Glutamatergic neuron (in vitro differentiated cells): ENCODE measurements around the gene RIPOR3. TPM values are rescaled to one million over a fixed set of nuclear protein-coding genes. Genes with fewer than 3 reads are reported as not detected.

ENCODE experiments used
- DNase-seq: peaks from one replicate; pipeline ENCODE4 v3.0.0; 2022
- H3K27ac Mint-ChIP-seq: one replicate; pipeline ENCODE4 v1.8.0; 2020; ENCODE audit warnings: mild to moderate bottlenecking, mixed read lengths, inconsistent platforms; ENCODE audit not compliant: unreplicated experiment
- H3K27me3 Mint-ChIP-seq: one replicate; pipeline ENCODE4 v1.8.0; 2020; ENCODE audit warnings: mild to moderate bottlenecking, moderate library complexity, mixed read lengths, inconsistent platforms; ENCODE audit not compliant: unreplicated experiment
- H3K36me3 Mint-ChIP-seq: one replicate; pipeline ENCODE4 v1.8.0; 2020; ENCODE audit warnings: mild to moderate bottlenecking, mixed read lengths, inconsistent platforms; ENCODE audit not compliant: unreplicated experiment
- H3K4me1 Mint-ChIP-seq: one replicate; pipeline ENCODE4 v1.8.0; 2020; ENCODE audit warnings: mild to moderate bottlenecking, low read depth, mixed read lengths, inconsistent platforms; ENCODE audit not compliant: unreplicated experiment
- H3K4me3 Mint-ChIP-seq: one replicate; pipeline ENCODE4 v1.8.0; 2020; ENCODE audit warnings: mild to moderate bottlenecking, mixed read lengths, inconsistent platforms; ENCODE audit not compliant: unreplicated experiment
- H3K9me3 Mint-ChIP-seq: one replicate; pipeline ENCODE4 v1.8.0; 2020; ENCODE audit warnings: mild to moderate bottlenecking, moderate library complexity, mixed read lengths, inconsistent platforms; ENCODE audit not compliant: unreplicated experiment
- total RNA-seq: library from RNA; stranded (reverse); fragmentation: NEBNext Ultra II Directional; extraction: Animal tissue kit (Norgen Biotek cat#: 25700); gene quantifications from one replicate; pipeline ENCODE4 v1.2.1, GENCODE V29; 2021; ENCODE audit not compliant: unreplicated experiment
- TF ChIP-seq, protein P1 (sequence below): fragments of 200-600 bp; sonication (generic); IDR thresholded peaks from one replicate; pipeline ENCODE4 v1.5.0; 2021; ENCODE audit not compliant: partially characterized antibody, unreplicated experiment

Gene RIPOR3
- total RNA-seq, 1 donor from 2014 or later, result not detected

DNA sequence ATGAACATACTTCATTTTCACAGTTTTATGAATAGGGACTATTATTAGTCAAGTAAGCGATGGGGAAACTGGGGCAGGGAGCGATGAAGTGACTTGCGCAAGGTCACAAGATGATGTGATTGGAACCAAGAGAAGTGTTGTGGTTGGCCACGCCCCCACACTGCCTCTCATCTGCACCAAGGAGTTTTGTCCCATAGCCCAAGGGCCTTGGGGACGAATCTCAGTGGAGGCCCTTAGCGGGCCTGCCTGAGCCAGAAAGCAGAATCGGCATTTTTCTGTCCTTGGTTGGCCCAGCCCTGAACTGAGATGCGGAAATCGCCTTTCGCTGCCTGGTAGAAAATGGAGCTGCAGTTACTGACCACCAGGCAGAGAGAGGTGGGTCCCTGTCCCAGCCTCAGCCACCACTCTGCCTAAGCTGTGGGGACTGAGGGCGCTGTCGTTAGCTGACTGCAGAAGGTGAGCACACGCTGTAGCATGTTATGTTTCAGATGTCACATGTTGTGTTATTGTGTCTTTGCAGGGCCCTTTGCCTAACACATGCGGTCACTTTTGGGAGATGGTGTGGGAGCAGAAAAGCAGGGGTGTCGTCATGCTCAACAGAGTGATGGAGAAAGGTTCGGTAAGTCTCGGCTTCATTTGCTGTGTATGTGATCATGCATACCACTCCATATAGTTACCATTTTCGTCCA lies 123.3 kb downstream of the RIPOR3 start:
- H3K27me3 Mint-ChIP-seq, result no peaks in the 10 kb centered on the region
- no peak overlapping the region for H3K4me3 Mint-ChIP-seq
- H3K9me3 Mint-ChIP-seq, result no peaks in the 10 kb centered on the region
- DNase-seq, result no peak
- no peaks in the 10 kb centered on the region for H3K36me3 Mint-ChIP-seq
- H3K27ac Mint-ChIP-seq, result no peak overlapping the region
- TF ChIP-seq, protein P1, sequence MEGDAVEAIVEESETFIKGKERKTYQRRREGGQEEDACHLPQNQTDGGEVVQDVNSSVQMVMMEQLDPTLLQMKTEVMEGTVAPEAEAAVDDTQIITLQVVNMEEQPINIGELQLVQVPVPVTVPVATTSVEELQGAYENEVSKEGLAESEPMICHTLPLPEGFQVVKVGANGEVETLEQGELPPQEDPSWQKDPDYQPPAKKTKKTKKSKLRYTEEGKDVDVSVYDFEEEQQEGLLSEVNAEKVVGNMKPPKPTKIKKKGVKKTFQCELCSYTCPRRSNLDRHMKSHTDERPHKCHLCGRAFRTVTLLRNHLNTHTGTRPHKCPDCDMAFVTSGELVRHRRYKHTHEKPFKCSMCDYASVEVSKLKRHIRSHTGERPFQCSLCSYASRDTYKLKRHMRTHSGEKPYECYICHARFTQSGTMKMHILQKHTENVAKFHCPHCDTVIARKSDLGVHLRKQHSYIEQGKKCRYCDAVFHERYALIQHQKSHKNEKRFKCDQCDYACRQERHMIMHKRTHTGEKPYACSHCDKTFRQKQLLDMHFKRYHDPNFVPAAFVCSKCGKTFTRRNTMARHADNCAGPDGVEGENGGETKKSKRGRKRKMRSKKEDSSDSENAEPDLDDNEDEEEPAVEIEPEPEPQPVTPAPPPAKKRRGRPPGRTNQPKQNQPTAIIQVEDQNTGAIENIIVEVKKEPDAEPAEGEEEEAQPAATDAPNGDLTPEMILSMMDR, result no peak
- H3K4me1 Mint-ChIP-seq, result peaks cover 10% of the 10 kb centered on the region

DNA sequence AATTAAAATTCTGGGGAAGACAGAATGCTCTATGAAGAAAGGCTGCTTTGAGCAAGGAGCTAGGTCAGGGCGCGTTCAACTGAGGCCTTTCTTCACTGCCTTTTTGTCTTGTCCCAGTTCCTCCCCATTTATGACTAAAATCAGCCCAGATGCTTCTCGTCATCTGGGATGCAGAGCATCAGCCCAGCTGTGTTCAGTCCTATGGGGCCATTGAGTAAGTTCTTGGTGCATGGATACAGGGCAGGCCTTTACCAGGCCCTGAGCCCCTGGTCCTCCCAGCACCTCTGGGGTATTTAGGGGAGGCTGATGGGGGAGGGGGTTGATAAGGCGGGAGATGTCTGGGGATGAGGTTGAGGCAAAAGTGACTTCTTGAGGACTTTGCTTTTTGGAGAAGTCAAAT lies 125.5 kb downstream of the RIPOR3 start:
- Mint-ChIP-seq H3K4me1 (peaks cover 2% of the 10 kb centered on the region), H3K36me3 (no peaks in the 10 kb centered on the region), H3K9me3 (no peaks in the 10 kb centered on the region), H3K4me3 (no peak overlapping the region), H3K27ac (no peak overlapping the region), H3K27me3 (no peaks in the 10 kb centered on the region)
- DNase-seq, result no peak
- TF ChIP-seq, protein P1, result no peak

DNA sequence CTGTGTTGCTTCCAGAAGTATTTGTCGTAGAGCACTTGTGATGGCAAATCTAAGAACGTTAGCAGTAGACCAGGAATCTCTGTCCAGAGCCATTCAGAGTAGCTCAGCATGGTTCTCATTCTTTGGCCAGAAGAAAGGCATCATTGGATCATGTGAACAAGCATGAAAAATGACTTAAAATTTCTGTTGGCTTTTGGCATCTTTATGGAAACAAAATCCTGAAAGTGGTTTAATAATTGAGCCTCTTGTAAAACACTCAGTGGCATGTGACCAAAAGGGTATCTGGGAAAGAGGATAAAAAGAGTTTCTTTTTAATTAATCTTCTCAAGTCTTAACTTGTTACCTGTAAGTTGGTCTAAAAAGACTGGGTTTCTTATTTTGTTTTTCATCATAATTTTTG lies 126.0 kb downstream of the RIPOR3 start:
- no peaks in the 10 kb centered on the region for H3K27me3 Mint-ChIP-seq
- TF ChIP-seq, protein P1, result no peak

DNA sequence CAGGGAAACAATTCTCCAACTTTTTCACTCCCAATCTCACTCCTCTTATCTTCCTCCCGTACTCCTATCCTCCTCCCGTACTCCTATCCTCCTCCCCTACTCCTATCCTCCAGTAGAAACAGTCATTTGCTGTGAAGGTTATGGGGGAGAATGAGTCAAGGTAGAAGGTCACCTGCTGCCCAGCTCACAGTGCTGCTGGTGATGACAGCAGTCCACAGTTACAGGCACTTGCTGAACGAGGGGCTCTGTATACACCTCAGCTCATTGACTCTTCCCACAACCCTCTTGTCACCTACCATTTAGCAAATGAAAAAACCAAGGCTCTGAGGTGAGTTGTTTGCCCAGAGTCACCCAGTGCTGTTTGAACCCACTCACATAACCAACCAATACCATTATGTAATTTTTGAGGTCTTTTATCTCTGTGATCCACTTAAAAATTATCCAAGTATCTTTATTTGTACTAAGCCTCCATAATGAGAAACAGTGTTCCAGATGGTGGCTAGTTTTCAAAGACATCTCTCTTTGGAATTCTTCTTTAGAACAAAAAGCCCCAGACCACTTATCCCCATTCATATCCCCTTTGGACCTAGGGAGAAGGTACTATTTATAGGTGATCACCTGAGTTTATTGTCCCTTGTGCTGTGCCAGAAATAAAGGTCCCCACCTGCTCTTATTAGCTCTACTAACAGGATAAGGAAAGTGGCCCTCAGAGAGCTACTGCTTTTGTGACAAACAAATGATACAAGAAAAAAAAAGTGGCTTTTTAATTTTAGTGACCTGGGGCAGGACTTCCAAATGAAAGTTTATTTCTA lies 128.0 kb downstream of the RIPOR3 start:
- Mint-ChIP-seq H3K27me3 (no peaks in the 10 kb centered on the region), H3K4me1 (peaks cover 2% of the 10 kb centered on the region), H3K4me3 (no peak overlapping the region), H3K27ac (no peak overlapping the region), H3K9me3 (no peaks in the 10 kb centered on the region), H3K36me3 (no peaks in the 10 kb centered on the region)
- DNase-seq, result no peak
- TF ChIP-seq, protein P1, result no peak

More for the DNA sequence above, 126.0 kb downstream of the RIPOR3 start:
- Mint-ChIP-seq H3K36me3 (no peaks in the 10 kb centered on the region), H3K4me1 (peaks cover 2% of the 10 kb centered on the region), H3K9me3 (no peaks in the 10 kb centered on the region), H3K4me3 (no peak overlapping the region), H3K27ac (no peak overlapping the region)
- no peak for DNase-seq

DNA sequence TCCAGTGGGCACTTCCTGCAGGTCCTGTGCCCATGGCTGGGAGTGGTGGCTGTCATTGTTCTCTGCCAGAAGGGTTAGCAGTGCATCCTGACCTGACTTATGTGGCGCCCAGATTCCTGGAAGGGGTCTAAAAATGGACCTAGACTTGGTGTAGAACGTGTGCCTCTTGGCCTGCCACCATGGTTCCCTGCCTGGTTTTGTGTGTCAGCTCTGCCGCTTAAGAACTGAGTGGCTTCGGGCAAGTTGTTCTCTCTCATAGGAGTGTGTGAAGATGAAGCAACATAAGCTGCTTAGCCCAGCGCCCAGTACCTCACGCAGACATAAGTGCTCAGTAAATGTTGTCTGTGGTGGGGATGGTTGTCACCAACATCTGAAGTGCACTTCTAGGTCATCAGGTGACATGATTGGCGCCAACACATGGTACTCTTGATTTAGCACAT lies 129.1 kb downstream of the RIPOR3 start:
- peaks cover 2% of the 10 kb centered on the region for H3K4me1 Mint-ChIP-seq
- H3K27ac Mint-ChIP-seq, result no peak overlapping the region
- TF ChIP-seq, protein P1, result no peak
- H3K4me3 Mint-ChIP-seq, result no peak overlapping the region
- H3K27me3 Mint-ChIP-seq, result no peaks in the 10 kb centered on the region
- no peak for DNase-seq
- no peaks in the 10 kb centered on the region for H3K36me3 Mint-ChIP-seq
- no peaks in the 10 kb centered on the region for H3K9me3 Mint-ChIP-seq
